H1 (cell line): ENCODE results near the gene COL4A3. TPM values are rescaled to one million over a fixed set of nuclear protein-coding genes. Genes with fewer than 3 reads are reported as not detected.

Experiments
- CTCF ChIA-PET: fragments of 300-600 bp; sonication (Branson Sonifier 250); formaldehyde crosslinking; loops from one replicate; lab custom pipeline; 2021; ENCODE audit not compliant: partially characterized antibody; lab: Charles Lee
- POLR2A ChIA-PET: fragments of 300-600 bp; sonication (Branson Sonifier 250); formaldehyde crosslinking; loops from one replicate; lab custom pipeline; 2021; ENCODE audit warnings: inconsistent platforms; ENCODE audit not compliant: partially characterized antibody; lab: Charles Lee
- DNase-seq, 2 experiments: peaks; one replicate each; pipeline versions ENCODE4 v3.0.0 to v3.0.0-alpha.2; 2010 to 2022; ENCODE audit warnings: low spot score in 2 of 2, low read depth in 1 of 2, mixed read lengths in 1 of 2
- FAIRE-seq: peaks from 2 replicates; lab custom pipeline; 2011; peaks lifted over from hg19 to GRCh38; lab: Jason Lieb, UNC
- H2AFZ ChIP-seq: 2 replicates; pipeline ENCODE4 v1.8.1; 2012; ENCODE audit warnings: low read length, inconsistent platforms
- H2AK5ac ChIP-seq: 2 replicates; pipeline ENCODE4 v1.6.1; 2013; ENCODE audit warnings: low read depth, low read length
- H2BK120ac ChIP-seq: replicated peaks from 2 replicates; pipeline ENCODE3; 2013; ENCODE audit warnings: low read depth, low read length, inconsistent platforms
- H2BK12ac ChIP-seq: 2 replicates; pipeline ENCODE4 v1.6.1; 2013; ENCODE audit warnings: low read depth, low read length
- H2BK15ac ChIP-seq: 2 replicates; pipeline ENCODE4 v1.6.1; 2013; ENCODE audit warnings: low read length
- H2BK20ac ChIP-seq: 2 replicates; pipeline ENCODE4 v1.6.1; 2013; ENCODE audit warnings: low read length
- H2BK5ac ChIP-seq: 2 replicates; pipeline ENCODE4 v1.6.1; 2013; ENCODE audit warnings: low read depth, low read length
- H3K14ac ChIP-seq: 2 replicates; pipeline ENCODE4 v1.6.1; 2013; ENCODE audit warnings: inconsistent platforms; ENCODE audit not compliant: insufficient read length
- H3K18ac ChIP-seq: 2 replicates; pipeline ENCODE4 v1.6.1; 2013; ENCODE audit warnings: low read length; ENCODE audit errors: extremely low read depth
- H3K23ac ChIP-seq: 2 replicates; pipeline ENCODE4 v1.6.1; 2013; ENCODE audit warnings: inconsistent platforms; ENCODE audit not compliant: insufficient read length
- H3K23me2 ChIP-seq: 2 replicates; pipeline ENCODE4 v1.6.1; 2013; ENCODE audit warnings: low read depth, low read length
- H3K27ac ChIP-seq: 2 replicates; pipeline ENCODE4 v1.6.1; 2011; ENCODE audit warnings: low read depth, low read length, inconsistent platforms
- H3K27me3 ChIP-seq, 4 experiments: replicated peaks in 1 of 4; 1 replicate in 1 of 4; 2 replicates in 3 of 4; pipeline versions ENCODE4 v1.6.1 to v1.8.1; 2011 to 2013; ENCODE audit warnings: low read length in 3 of 4, mild to moderate bottlenecking in 3 of 4, inconsistent platforms in 2 of 4, mixed read lengths in 2 of 4, moderate library complexity in 1 of 4; ENCODE audit not compliant: control insufficient read depth in 3 of 4, insufficient read depth in 3 of 4; ENCODE audit errors: extremely low read depth in 1 of 4
- H3K36me3 ChIP-seq, 4 experiments: 2 replicates each; pipeline versions ENCODE4 v1.6.1 to v1.8.1; 2011 to 2013; ENCODE audit warnings: mild to moderate bottlenecking in 4 of 4, low read length in 3 of 4, moderate library complexity in 2 of 4, control low read depth in 1 of 4, inconsistent platforms in 1 of 4; ENCODE audit not compliant: insufficient read depth in 4 of 4, control insufficient read depth in 2 of 4
- H3K4ac ChIP-seq: replicated peaks from 2 replicates; pipeline ENCODE3; 2013; ENCODE audit warnings: low read length, low read depth, mixed read lengths, inconsistent platforms; ENCODE audit not compliant: insufficient read length
- H3K4me1 ChIP-seq, 4 experiments: replicated peaks in 1 of 4; 1 replicate in 1 of 4; 2 replicates in 3 of 4; pipeline versions ENCODE4 v1.6.1 to v1.8.1; 2011 to 2013; ENCODE audit warnings: low read length in 3 of 4, inconsistent platforms in 2 of 4, mixed read lengths in 1 of 4; ENCODE audit not compliant: insufficient read depth in 4 of 4, control insufficient read depth in 3 of 4
- H3K4me2 ChIP-seq, 2 experiments: 2 replicates each; pipeline versions ENCODE4 v1.6.1 to v1.8.1; 2011 to 2013; ENCODE audit warnings: low read depth in 2 of 2, low read length in 2 of 2, control low read depth in 1 of 2, inconsistent platforms in 1 of 2, mild to moderate bottlenecking in 1 of 2; ENCODE audit not compliant: insufficient read depth in 1 of 2
- H3K4me3 ChIP-seq, 4 experiments: fragments of 200-600, 300-600 bp in 1 of 4; sonication (generic), shearing (Covaris generic), sonication (Bioruptor Twin) in 1 of 4; 2 replicates each; pipeline versions ENCODE4 v1.5.1 to v1.8.1; 2011 to 2016; ENCODE audit warnings: low read length in 4 of 4, low read depth in 3 of 4, control low read depth in 2 of 4, inconsistent platforms in 2 of 4, mild to moderate bottlenecking in 2 of 4, mixed read lengths in 1 of 4, moderate library complexity in 1 of 4; ENCODE audit not compliant: insufficient read depth in 2 of 4; ENCODE audit errors: extremely low read depth in 1 of 4
- H3K56ac ChIP-seq: replicated peaks from 2 replicates; pipeline ENCODE3; 2013; ENCODE audit warnings: low read depth, mild to moderate bottlenecking, mixed read lengths, low read length, inconsistent platforms; ENCODE audit not compliant: insufficient read length
- H3K79me1 ChIP-seq: 2 replicates; pipeline ENCODE4 v1.6.1; 2013; ENCODE audit warnings: low read depth, low read length, control low read depth
- H3K79me2 ChIP-seq, 2 experiments: 2 replicates each; pipeline versions ENCODE4 v1.6.1 to v1.8.1; 2012 to 2013; ENCODE audit warnings: low read length in 2 of 2, mild to moderate bottlenecking in 2 of 2, inconsistent platforms in 1 of 2; ENCODE audit not compliant: insufficient read depth in 2 of 2, control insufficient read depth in 1 of 2
- H3K9ac ChIP-seq, 4 experiments: replicated peaks in 1 of 4; 1 replicate in 1 of 4; 2 replicates in 3 of 4; pipeline versions ENCODE4 v1.6.1 to v1.8.1; 2011 to 2013; ENCODE audit warnings: low read depth in 3 of 4, low read length in 3 of 4, control low read depth in 2 of 4, mild to moderate bottlenecking in 2 of 4, moderate library complexity in 2 of 4, inconsistent platforms in 1 of 4; ENCODE audit errors: extremely low read depth in 1 of 4
- H3K9me3 ChIP-seq, 2 experiments: 2 replicates each; pipeline versions ENCODE4 v1.6.1 to v1.8.1; 2012 to 2013; ENCODE audit warnings: mild to moderate bottlenecking in 2 of 2, moderate library complexity in 2 of 2, control low read depth in 1 of 2, inconsistent platforms in 1 of 2, low read depth in 1 of 2, low read length in 1 of 2, mixed read lengths in 1 of 2; ENCODE audit not compliant: insufficient read depth in 2 of 2
- H4K20me1 ChIP-seq, 2 experiments: replicated peaks in 1 of 2; 2 replicates each; pipeline versions ENCODE3 to v1.8.1; 2011 to 2013; ENCODE audit warnings: inconsistent platforms in 2 of 2, low read length in 2 of 2, mild to moderate bottlenecking in 1 of 2; ENCODE audit not compliant: insufficient read depth in 2 of 2, control insufficient read depth in 1 of 2
- H4K5ac ChIP-seq: 2 replicates; pipeline ENCODE4 v1.6.1; 2013; ENCODE audit warnings: low read length, low read depth, mixed read lengths, inconsistent platforms; ENCODE audit not compliant: insufficient read length
- H4K8ac ChIP-seq: 2 replicates; pipeline ENCODE4 v1.8.0; 2013; ENCODE audit warnings: mild to moderate bottlenecking, moderate library complexity, low read length, inconsistent platforms; ENCODE audit not compliant: insufficient read depth; ENCODE audit errors: extremely low read depth
- H4K91ac ChIP-seq: replicated peaks from 2 replicates; pipeline ENCODE3; 2013; ENCODE audit warnings: low read length, mixed read lengths, inconsistent platforms; ENCODE audit not compliant: insufficient read length
- ATF2 ChIP-seq: IDR thresholded peaks from 2 replicates; pipeline ENCODE4 v1.6.1; 2012; ENCODE audit warnings: low read length, inconsistent platforms
- MAFK ChIP-seq: IDR thresholded peaks from 2 replicates; pipeline ENCODE4 v1.6.1; 2012; ENCODE audit warnings: low read depth, mild to moderate bottlenecking, improper control_type of control experiment, low read length
- SP4 ChIP-seq: IDR thresholded peaks from 2 replicates; pipeline ENCODE4 v1.6.1; 2012; ENCODE audit warnings: low read length, inconsistent platforms
- WGBS, 2 experiments: shearing (Covaris generic) in 1 of 2; methylation state at CpG; one replicate each; pipeline versions ENCODE4 v1.1.6 to v1.1.7; 2013 to 2015; ENCODE audit warnings: low lambda C conversion rate in 2 of 2, mixed read lengths in 2 of 2, inconsistent platforms in 1 of 2, low coverage in 1 of 2, missing lambda C conversion rate in 1 of 2; ENCODE audit not compliant: insufficient replicate concordance in 2 of 2, insufficient coverage in 1 of 2, insufficient read length in 1 of 2; ENCODE audit errors: extremely low coverage in 1 of 2, missing lambda C conversion rate in 1 of 2; 5-methylcytosine and 5-hydroxymethylcytosine counted together
- polyA plus RNA-seq, 7 experiments: library from polyadenylated mRNA; depleted of rRNA in 3 of 7; stranded (reverse) in 5 of 7; unstranded in 2 of 7; fragments of >200 nt in 5 of 7; fragments of 200-250 nt in 2 of 7; gene quantifications; 1 replicate in 5 of 7; 2 replicates in 1 of 7; 4 replicates in 1 of 7; pipeline versions ENCODE4 v1.2.1 to v1.2.3, GENCODE V29; 2011 to 2013; ENCODE audit warnings: missing spikeins in 2 of 7, mixed read lengths in 2 of 7
- total RNA-seq: library from RNA; stranded (reverse); fragmentation: NEBNext Ultra II Directional; extraction: Animal tissue kit (Norgen Biotek cat#: 25700); gene quantifications from 2 replicates; pipeline ENCODE4 v1.2.1, GENCODE V29; 2021

The COL4A3 gene
- total and polyA plus RNA-seq, 2 of the 8 experiments (the other 6 are each of a cell fraction or from before 2014, with no cell fraction given): 0.12 to 0.17 TPM

- Histone ChIP-seq H3K27me3 (peaks cover 0 to 1% (median 0%) of the 10 kb centered on the region in 4 experiments; a peak in 1 of 7 replicates), H3K36me3 (no peaks in the 10 kb centered on the region), H2BK120ac (no peak overlapping the region), H3K4me1 (no peaks in the 10 kb centered on the region), H2AK5ac (no peak overlapping the region), H3K79me2 (no peaks in the 10 kb centered on the region), H3K79me1 (no peaks in the 10 kb centered on the region), H2AFZ (no peak overlapping the region), H3K9ac (no peak overlapping the region), H4K20me1 (no peaks in the 10 kb centered on the region), H4K91ac (no peak overlapping the region), H4K8ac (no peak overlapping the region), H3K4ac (no peak overlapping the region), H3K14ac (no peak overlapping the region), H4K5ac (no peak overlapping the region), H3K18ac (no peak overlapping the region), H3K9me3 (no peaks in the 10 kb centered on the region), H3K23ac (no peak overlapping the region), H2BK12ac (no peak overlapping the region), H2BK20ac (no peak overlapping the region), H3K4me2 (no peak overlapping the region), H3K56ac (no peak overlapping the region), H3K4me3 (no peak overlapping the region), H3K27ac (no peak overlapping the region), H3K23me2 (no peaks in the 10 kb centered on the region), H2BK5ac (no peak overlapping the region), H2BK15ac (no peak overlapping the region)
- FAIRE-seq (no peak), DNase-seq (no peak)
- TF ChIP-seq ATF2 (no peak), MAFK (no peak), SP4 (no peak)
- 88% methylated on average over 5 of the region's 5 CpGs; no CpG with 5 or more reads in 1 of the 2 experiments for WGBS, 2 experiments
- CTCF ChIA-PET: interaction anchor here (0.8 kb wide), 1 partner anchor 21 kb away, joined by 3 read pairs; no protein-coding TSS in a partner anchor
- POLR2A ChIA-PET: no interaction called here
These were observed 95.6 kb downstream of the COL4A3 start for GRCh38 chr2:227260041-227260440.
